Activated T-helper 1 cell treated with anti-CD3 and anti-CD28 coated beads, Interleukin-12 subunit alpha, Interleukin-12 subunit beta, Interleukin-2, Interleukin-4 antibody, amounts not matched to agents 30 ng/mL and 10 ng/mL and 1 ng/mL, durations not matched to agents 14 hours and 24 hours and 36 hours (primary cell): ENCODE results near the gene TRPV4. TPM values are rescaled to one million over a fixed set of nuclear protein-coding genes. Genes with fewer than 3 reads are reported as not detected.

Source experiments
- DNase-seq: peaks from one replicate; pipeline ENCODE4 v3.0.0; 2021; ENCODE audit warnings: low spot score
- H3K27ac Mint-ChIP-seq: one replicate; pipeline ENCODE4 v1.8.0; 2021; ENCODE audit warnings: mild to moderate bottlenecking, mixed read lengths
- H3K27me3 Mint-ChIP-seq: one replicate; pipeline ENCODE4 v1.8.0; 2022; ENCODE audit warnings: mild to moderate bottlenecking, moderate library complexity, mixed read lengths; ENCODE audit not compliant: insufficient read depth
- H3K36me3 Mint-ChIP-seq: one replicate; pipeline ENCODE4 v1.8.0; 2021; ENCODE audit warnings: low read depth, mixed read lengths
- H3K4me1 Mint-ChIP-seq: one replicate; pipeline ENCODE4 v1.8.0; 2021; ENCODE audit warnings: low read depth, mixed read lengths
- H3K4me3 Mint-ChIP-seq: one replicate; pipeline ENCODE4 v1.8.0; 2021; ENCODE audit warnings: mild to moderate bottlenecking, moderate library complexity, mixed read lengths
- H3K9me3 Mint-ChIP-seq: one replicate; pipeline ENCODE4 v1.8.0; 2021; ENCODE audit warnings: mixed read lengths
- intact Hi-C: fragments of 100-400 bp; cut with micrococcal nuclease; formaldehyde crosslinking; loops from one replicate; pipeline ENCODE4 v1.15.1; 2024
- total RNA-seq: library from RNA; stranded (reverse); gene quantifications from 2 replicates; pipeline ENCODE4 v1.2.3, GENCODE V29; 2022

TRPV4 gene
- not detected in 2 replicates for total RNA-seq

GRCh38 chr12:109833307-109834189, at the start of gene TRPV4:
Gene TRPV4, minus strand, starts transcription at chr12:109833398. Its CDS starts 18,602 bp downstream, at chr12:109814796.
- Mint-ChIP-seq H3K4me1 (peaks cover 5% of the 10 kb centered on the region), H3K27me3 (peaks cover 38% of the 10 kb centered on the region), H3K36me3 (no peaks in the 10 kb centered on the region), H3K27ac (no peak within 1 kb of the TSS), H3K4me3 (no peak within 1 kb of the TSS), H3K9me3 (no peaks in the 10 kb centered on the region)
- no peak for DNase-seq
- intact Hi-C loops: no loop called here

GRCh38 chr12:109881752-109882151, 48.6 kb upstream of the TRPV4 start:
- Mint-ChIP-seq H3K4me3 (peak overlapping the region; percentile 79), H3K36me3 (no peaks in the 10 kb centered on the region), H3K4me1 (peaks cover 25% of the 10 kb centered on the region), H3K27ac (no peak overlapping the region), H3K9me3 (no peaks in the 10 kb centered on the region), H3K27me3 (peaks cover 12% of the 10 kb centered on the region)
- intact Hi-C loops: loop anchor here (5.0 kb wide), 1 partner anchor 401 kb away; the partner anchor contains the start of gene ATP2A2
- no peak for DNase-seq

GRCh38 chr12:109880938-109881337, 47.7 kb upstream of the TRPV4 start:
- Mint-ChIP-seq H3K27me3 (peaks cover 12% of the 10 kb centered on the region), H3K4me1 (peaks cover 25% of the 10 kb centered on the region), H3K27ac (peak overlapping the region; percentile 64), H3K36me3 (no peaks in the 10 kb centered on the region), H3K4me3 (peak overlapping the region; percentile 79), H3K9me3 (no peaks in the 10 kb centered on the region)
- intact Hi-C loops: loop anchor here (1.0 to 5.0 kb wide), 9 partner anchors 7 to 404 kb away; partner anchors contain the start of genes ATP2A2, GIT2, KCTD10 and MMAB
- no peak for DNase-seq

GRCh38 chr12:109880043-109880931, 47.1 kb upstream of the TRPV4 start, which contains the start of gene GLTP:
Gene GLTP, minus strand, starts transcription at chr12:109880541. Its CDS starts 167 bp downstream, at chr12:109880374.
- Mint-ChIP-seq H3K4me1 (peaks cover 28% of the 10 kb centered on the region), H3K9me3 (no peaks in the 10 kb centered on the region), H3K27ac (peak within 1 kb of the TSS; percentile 87), H3K4me3 (peak within 1 kb of the TSS; percentile 95), H3K36me3 (no peaks in the 10 kb centered on the region), H3K27me3 (peaks cover 10% of the 10 kb centered on the region)
- DNase-seq: peak; percentile 91
- intact Hi-C loops: loop anchor here (1.0 to 5.0 kb wide), 9 partner anchors 8 to 403 kb away; partner anchors contain the start of genes ATP2A2, GIT2, KCTD10 and MMAB

GRCh38 chr12:109879351-109880042, 46.3 kb upstream of the TRPV4 start:
- peak overlapping the region; percentile 87 for H3K27ac Mint-ChIP-seq

GRCh38 chr12:109878749-109879148, 45.6 kb upstream of the TRPV4 start:
- intact Hi-C loops: no loop called here
- Mint-ChIP-seq H3K27me3 (peaks cover 6% of the 10 kb centered on the region), H3K4me1 (peaks cover 33% of the 10 kb centered on the region), H3K4me3 (peak overlapping the region; percentile 95), H3K27ac (peak overlapping the region; percentile 20), H3K9me3 (no peaks in the 10 kb centered on the region), H3K36me3 (no peaks in the 10 kb centered on the region)
- DNase-seq: no peak

More at GRCh38 chr12:109879351-109880042, 46.3 kb upstream of the TRPV4 start:
- H3K36me3 Mint-ChIP-seq: no peaks in the 10 kb centered on the region
- no peak for DNase-seq
- intact Hi-C loops: loop anchor here (1.0 to 5.0 kb wide), 9 partner anchors 9 to 403 kb away; partner anchors contain the start of genes ATP2A2, GIT2, KCTD10 and MMAB
- no peaks in the 10 kb centered on the region for H3K9me3 Mint-ChIP-seq
- H3K27me3 Mint-ChIP-seq: peaks cover 7% of the 10 kb centered on the region
- H3K4me1 Mint-ChIP-seq: peaks cover 33% of the 10 kb centered on the region
- peak overlapping the region; percentile 95 for H3K4me3 Mint-ChIP-seq

- intact Hi-C loops: no loop called here
- Mint-ChIP-seq H3K9me3 (no peaks in the 10 kb centered on the region), H3K36me3 (no peaks in the 10 kb centered on the region), H3K4me3 (peak overlapping the region; percentile 95), H3K27ac (no peak overlapping the region), H3K4me1 (peaks cover 33% of the 10 kb centered on the region), H3K27me3 (peaks cover 2% of the 10 kb centered on the region)
- DNase-seq: no peak
Observed at GRCh38 chr12:109878247-109878625, 45.0 kb upstream of the TRPV4 start.

GRCh38 chr12:109877504-109878246, 44.5 kb upstream of the TRPV4 start:
- no peak for DNase-seq
- Mint-ChIP-seq H3K4me1 (peaks cover 33% of the 10 kb centered on the region), H3K27me3 (peaks cover 2% of the 10 kb centered on the region), H3K9me3 (no peaks in the 10 kb centered on the region), H3K27ac (no peak overlapping the region), H3K36me3 (peaks cover under 1% of the 10 kb centered on the region), H3K4me3 (peak overlapping the region; percentile 63)
- intact Hi-C loops: no loop called here

- Mint-ChIP-seq H3K27ac (no peak overlapping the region), H3K36me3 (peaks cover 4% of the 10 kb centered on the region), H3K9me3 (no peaks in the 10 kb centered on the region), H3K27me3 (no peaks in the 10 kb centered on the region), H3K4me1 (peaks cover 33% of the 10 kb centered on the region), H3K4me3 (no peak overlapping the region)
- no peak for DNase-seq
- intact Hi-C loops: no loop called here
Observed at GRCh38 chr12:109876406-109876805, 43.2 kb upstream of the TRPV4 start.

GRCh38 chr12:109875572-109876131, 42.5 kb upstream of the TRPV4 start:
- intact Hi-C loops: no loop called here

GRCh38 chr12:109873653-109874052, 40.5 kb upstream of the TRPV4 start:
- Mint-ChIP-seq H3K9me3 (no peaks in the 10 kb centered on the region), H3K36me3 (peaks cover 4% of the 10 kb centered on the region), H3K4me3 (no peak overlapping the region), H3K4me1 (peaks cover 13% of the 10 kb centered on the region), H3K27me3 (no peaks in the 10 kb centered on the region), H3K27ac (no peak overlapping the region)
- intact Hi-C loops: no loop called here
- DNase-seq: no peak

More at GRCh38 chr12:109875572-109876131, 42.5 kb upstream of the TRPV4 start:
- Mint-ChIP-seq H3K4me3 (no peak overlapping the region), H3K27me3 (no peaks in the 10 kb centered on the region), H3K9me3 (no peaks in the 10 kb centered on the region), H3K4me1 (peaks cover 25% of the 10 kb centered on the region), H3K36me3 (peaks cover 4% of the 10 kb centered on the region), H3K27ac (no peak overlapping the region)
- no peak for DNase-seq
